Measurements from ENCODE around the gene CDH23. TPM values are rescaled to one million over a fixed set of nuclear protein-coding genes. Genes with fewer than 3 reads are reported as not detected.

Gene CDH23
- total RNA-seq, 4 donors from 2014 or later, result 2.9 to 16.1 (median 5.9) TPM

- Histone ChIP-seq H3K9me3 (no peaks in the 10 kb centered on the region), H3K27ac (no peak overlapping the region), H3K27me3 (no peaks in the 10 kb centered on the region), H3K4me3 (no peak overlapping the region), H3K36me3 (no peaks in the 10 kb centered on the region), H3K4me1 (no peaks in the 10 kb centered on the region)
- intact Hi-C loops (cut with DNase I; ENCODE audit: low total_unique reads), result no loop called here
- 84 to 86% methylated on average over 6 to 7 of the region's 7 CpGs for WGBS, 2 donors (ENCODE audit: low coverage in 1 of 2)
- no peak for TF ChIP-seq EP300 (IDR thresholded peaks at IDR 0.05; ENCODE audit: low read depth)
- no peak for TF ChIP-seq POLR2AphosphoS5 (IDR thresholded peaks at IDR 0.05)
- TF ChIP-seq POLR2A (IDR thresholded peaks at IDR 0.05), result no peak
- TF ChIP-seq, protein P1, sequence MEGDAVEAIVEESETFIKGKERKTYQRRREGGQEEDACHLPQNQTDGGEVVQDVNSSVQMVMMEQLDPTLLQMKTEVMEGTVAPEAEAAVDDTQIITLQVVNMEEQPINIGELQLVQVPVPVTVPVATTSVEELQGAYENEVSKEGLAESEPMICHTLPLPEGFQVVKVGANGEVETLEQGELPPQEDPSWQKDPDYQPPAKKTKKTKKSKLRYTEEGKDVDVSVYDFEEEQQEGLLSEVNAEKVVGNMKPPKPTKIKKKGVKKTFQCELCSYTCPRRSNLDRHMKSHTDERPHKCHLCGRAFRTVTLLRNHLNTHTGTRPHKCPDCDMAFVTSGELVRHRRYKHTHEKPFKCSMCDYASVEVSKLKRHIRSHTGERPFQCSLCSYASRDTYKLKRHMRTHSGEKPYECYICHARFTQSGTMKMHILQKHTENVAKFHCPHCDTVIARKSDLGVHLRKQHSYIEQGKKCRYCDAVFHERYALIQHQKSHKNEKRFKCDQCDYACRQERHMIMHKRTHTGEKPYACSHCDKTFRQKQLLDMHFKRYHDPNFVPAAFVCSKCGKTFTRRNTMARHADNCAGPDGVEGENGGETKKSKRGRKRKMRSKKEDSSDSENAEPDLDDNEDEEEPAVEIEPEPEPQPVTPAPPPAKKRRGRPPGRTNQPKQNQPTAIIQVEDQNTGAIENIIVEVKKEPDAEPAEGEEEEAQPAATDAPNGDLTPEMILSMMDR (IDR thresholded peaks at IDR 0.05), result no peak
- in situ Hi-C loops (cut with MboI; ENCODE audit: low pct_ligation_motif_present in 1 of 4, low pct_unique_long_range_greater_than_20kb in 1 of 4, low sequenced_read_pairs in 3 of 4), result no loop called here
- DNase-seq, result no peak
Measured at GRCh38 chr10:71533936-71534335, 137.2 kb downstream of the CDH23 start.

GRCh38 chr10:71534568-71535194, 138.0 kb downstream of the CDH23 start:
- 67 to 76% methylated on average over 1 to 4 of the region's 4 CpGs for WGBS, 2 donors (ENCODE audit: low coverage in 1 of 2)
- no peaks in the 10 kb centered on the region for H3K27me3 ChIP-seq

GRCh38 chr10:71536332-71536731, 139.6 kb downstream of the CDH23 start:
- Histone ChIP-seq H3K27ac (no peak overlapping the region), H3K4me1 (no peaks in the 10 kb centered on the region), H3K4me3 (no peak overlapping the region), H3K27me3 (no peaks in the 10 kb centered on the region), H3K9me3 (no peaks in the 10 kb centered on the region), H3K36me3 (no peaks in the 10 kb centered on the region)
- WGBS, 2 donors (ENCODE audit: low coverage in 1 of 2), result 79 to 88% methylated on average over 5 to 6 of the region's 6 CpGs
- TF ChIP-seq EP300 (IDR thresholded peaks at IDR 0.05; ENCODE audit: low read depth) (no peak), POLR2AphosphoS5 (IDR thresholded peaks at IDR 0.05) (no peak), POLR2A (IDR thresholded peaks at IDR 0.05) (no peak)
- TF ChIP-seq, protein P1 (IDR thresholded peaks at IDR 0.05), result no peak
- no peak for DNase-seq
- intact Hi-C loops (cut with DNase I; ENCODE audit: low total_unique reads) (no loop called here), in situ Hi-C loops (cut with MboI; ENCODE audit: low pct_ligation_motif_present in 1 of 4, low pct_unique_long_range_greater_than_20kb in 1 of 4, low sequenced_read_pairs in 3 of 4) (no loop called here)

More at GRCh38 chr10:71534568-71535194, 138.0 kb downstream of the CDH23 start:
- intact Hi-C loops (cut with DNase I; ENCODE audit: low total_unique reads), result no loop called here
- H3K4me1 ChIP-seq, result no peaks in the 10 kb centered on the region
- DNase-seq, result no peak
- H3K9me3 ChIP-seq, result no peaks in the 10 kb centered on the region
- H3K4me3 ChIP-seq, result no peak overlapping the region
- no peaks in the 10 kb centered on the region for H3K36me3 ChIP-seq
- no peak for TF ChIP-seq POLR2AphosphoS5 (IDR thresholded peaks at IDR 0.05)
- TF ChIP-seq EP300 (IDR thresholded peaks at IDR 0.05; ENCODE audit: low read depth), result no peak
- no peak for TF ChIP-seq POLR2A (IDR thresholded peaks at IDR 0.05)
- TF ChIP-seq, protein P1 (IDR thresholded peaks at IDR 0.05), result no peak
- in situ Hi-C loops (cut with MboI; ENCODE audit: low pct_ligation_motif_present in 1 of 4, low pct_unique_long_range_greater_than_20kb in 1 of 4, low sequenced_read_pairs in 3 of 4), result no loop called here
- H3K27ac ChIP-seq, result no peak overlapping the region

GRCh38 chr10:71537125-71537524, 140.4 kb downstream of the CDH23 start:
- TF ChIP-seq EP300 (IDR thresholded peaks at IDR 0.05; ENCODE audit: low read depth) (no peak), POLR2A (IDR thresholded peaks at IDR 0.05) (no peak), POLR2AphosphoS5 (IDR thresholded peaks at IDR 0.05) (no peak)
- TF ChIP-seq, protein P1 (IDR thresholded peaks at IDR 0.05), result no peak
- H3K36me3 ChIP-seq, result no peaks in the 10 kb centered on the region

More at GRCh38 chr10:71537125-71537524, 140.4 kb downstream of the CDH23 start:
- 84% methylated on average over 8 of the region's 8 CpGs; no CpG with 5 or more reads in 1 of the 2 donors for WGBS, 2 donors (ENCODE audit: low coverage in 1 of 2)
- no peak for DNase-seq
- in situ Hi-C loops (cut with MboI; ENCODE audit: low pct_ligation_motif_present in 1 of 4, low pct_unique_long_range_greater_than_20kb in 1 of 4, low sequenced_read_pairs in 3 of 4), result no loop called here
- Histone ChIP-seq H3K9me3 (no peaks in the 10 kb centered on the region), H3K27ac (no peak overlapping the region), H3K4me1 (no peaks in the 10 kb centered on the region), H3K4me3 (no peak overlapping the region), H3K27me3 (no peaks in the 10 kb centered on the region)
- intact Hi-C loops (cut with DNase I; ENCODE audit: low total_unique reads), result no loop called here

Data from transverse colon (tissue), 4 donors.